Keratinocyte (primary cell): Measurements from ENCODE around the gene DSE.

ENCODE experiments used
- CTCF ChIP-seq, 3 experiments: IDR thresholded peaks in 1 of 3; conservative IDR thresholded peaks in 1 of 3; optimal IDR thresholded peaks in 1 of 3; 2 replicates in 2 of 3; 3 replicates in 1 of 3; pipeline versions ENCODE3 to v1.5.1; 2011; ENCODE audit warnings: low read length in 3 of 3, mild to moderate bottlenecking in 3 of 3, moderate library complexity in 2 of 3, control low read depth in 1 of 3, inconsistent platforms in 1 of 3; ENCODE audit not compliant: insufficient read depth in 2 of 3; ENCODE audit errors: extremely low read depth in 1 of 3
- EZH2 ChIP-seq: IDR thresholded peaks from one replicate; pipeline ENCODE4 v1.6.1; 2012; ENCODE audit warnings: inconsistent platforms, mild to moderate bottlenecking, low read length, moderate library complexity

GRCh38 chr6:116365743-116366142 is 5.0 kb upstream of the DSE start:
- TF ChIP-seq CTCF (optimal IDR thresholded peaks at IDR 0.05 in 1 of 3, IDR thresholded peaks at IDR 0.05 in 1 of 3, conservative IDR thresholded peaks at IDR 0.05 in 1 of 3; ENCODE audit: extremely low read depth in 1 of 3, insufficient read depth in 2 of 3, low read length in 3 of 3) = no peak
- TF ChIP-seq EZH2 = no peak
